Measurements from ENCODE around the gene ETV2.

DNA sequence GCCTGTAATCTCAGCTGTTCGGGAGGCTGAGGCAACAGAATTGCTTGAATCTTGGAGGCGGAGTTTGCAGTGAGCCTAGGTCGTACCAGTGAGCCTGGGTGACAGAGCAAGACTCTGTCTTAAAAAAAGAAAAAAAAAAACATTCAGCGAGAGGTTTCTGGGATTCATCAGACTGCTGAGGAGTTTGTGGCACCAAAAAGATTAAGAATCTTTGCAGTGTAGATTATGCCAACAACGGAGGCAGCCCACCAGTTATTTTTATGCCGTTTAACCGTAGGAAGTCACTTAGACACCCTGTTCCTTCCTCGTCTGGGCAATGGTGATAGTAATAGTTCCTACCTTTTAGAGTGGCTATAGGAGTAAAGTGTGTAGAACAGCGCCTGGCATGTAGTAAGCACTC is 9.0 kb downstream of the ETV2 start:
- TF ChIP-seq, protein P1, sequence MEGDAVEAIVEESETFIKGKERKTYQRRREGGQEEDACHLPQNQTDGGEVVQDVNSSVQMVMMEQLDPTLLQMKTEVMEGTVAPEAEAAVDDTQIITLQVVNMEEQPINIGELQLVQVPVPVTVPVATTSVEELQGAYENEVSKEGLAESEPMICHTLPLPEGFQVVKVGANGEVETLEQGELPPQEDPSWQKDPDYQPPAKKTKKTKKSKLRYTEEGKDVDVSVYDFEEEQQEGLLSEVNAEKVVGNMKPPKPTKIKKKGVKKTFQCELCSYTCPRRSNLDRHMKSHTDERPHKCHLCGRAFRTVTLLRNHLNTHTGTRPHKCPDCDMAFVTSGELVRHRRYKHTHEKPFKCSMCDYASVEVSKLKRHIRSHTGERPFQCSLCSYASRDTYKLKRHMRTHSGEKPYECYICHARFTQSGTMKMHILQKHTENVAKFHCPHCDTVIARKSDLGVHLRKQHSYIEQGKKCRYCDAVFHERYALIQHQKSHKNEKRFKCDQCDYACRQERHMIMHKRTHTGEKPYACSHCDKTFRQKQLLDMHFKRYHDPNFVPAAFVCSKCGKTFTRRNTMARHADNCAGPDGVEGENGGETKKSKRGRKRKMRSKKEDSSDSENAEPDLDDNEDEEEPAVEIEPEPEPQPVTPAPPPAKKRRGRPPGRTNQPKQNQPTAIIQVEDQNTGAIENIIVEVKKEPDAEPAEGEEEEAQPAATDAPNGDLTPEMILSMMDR (IDR thresholded peaks at IDR 0.05 in 4 of 5, conservative IDR thresholded peaks at IDR 0.05 in 1 of 5) = no peak
- no peak for TF ChIP-seq POLR2A (IDR thresholded peaks at IDR 0.05)
